HUES48 (cell line): ENCODE data around the gene OSCP1.

Experiments used
- H3K27ac ChIP-seq: one replicate; pipeline ENCODE4 v1.7.0; 2013; ENCODE audit warnings: low read depth, low read length, inconsistent platforms
- H3K27me3 ChIP-seq: 2 replicates; pipeline ENCODE4 v1.6.1; 2013; ENCODE audit warnings: mild to moderate bottlenecking, low read length; ENCODE audit not compliant: control insufficient read depth, insufficient read depth
- H3K36me3 ChIP-seq: 2 replicates; pipeline ENCODE4 v1.6.1; 2013; ENCODE audit warnings: low read length; ENCODE audit not compliant: control insufficient read depth, insufficient read depth
- H3K4me1 ChIP-seq: 2 replicates; pipeline ENCODE4 v1.6.1; 2013; ENCODE audit warnings: mild to moderate bottlenecking, low read length; ENCODE audit not compliant: control insufficient read depth, insufficient read depth
- H3K4me3 ChIP-seq: 2 replicates; pipeline ENCODE4 v1.5.1; 2013; ENCODE audit warnings: mild to moderate bottlenecking, low read depth, low read length
- H3K9ac ChIP-seq: 2 replicates; pipeline ENCODE4 v1.6.1; 2013; ENCODE audit warnings: mild to moderate bottlenecking, low read depth, low read length, moderate library complexity
- H3K9me3 ChIP-seq: 2 replicates; pipeline ENCODE4 v1.6.1; 2013; ENCODE audit warnings: low read length; ENCODE audit not compliant: control insufficient read depth, insufficient read depth

The OSCP1 gene

DNA sequence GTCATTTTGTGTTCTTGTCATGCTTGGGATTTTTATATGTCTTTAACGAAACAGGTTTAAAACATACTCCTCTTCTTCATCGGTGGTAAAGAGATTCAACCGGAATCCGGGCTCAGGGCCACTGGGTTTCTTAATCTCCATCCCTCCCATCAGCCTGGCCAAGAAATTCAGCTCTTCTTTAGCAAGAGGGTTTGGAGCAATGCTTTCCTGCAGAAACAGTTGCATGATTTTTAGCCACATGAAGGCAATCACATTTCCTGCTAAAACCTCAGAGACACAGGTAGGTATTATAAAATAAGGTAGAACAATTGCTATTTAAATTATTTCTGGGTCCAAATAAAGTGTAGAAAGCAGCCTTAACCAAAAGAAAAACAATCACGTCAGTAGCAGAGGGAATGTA is 29.8 kb downstream of the OSCP1 start:
- H3K9ac ChIP-seq: no peak overlapping the region
- no peaks in the 10 kb centered on the region for H3K36me3 ChIP-seq
- no peak overlapping the region for H3K4me3 ChIP-seq
- no peak overlapping the region for H3K27ac ChIP-seq
- no peaks in the 10 kb centered on the region for H3K4me1 ChIP-seq
- no peaks in the 10 kb centered on the region for H3K27me3 ChIP-seq
- no peaks in the 10 kb centered on the region for H3K9me3 ChIP-seq

DNA sequence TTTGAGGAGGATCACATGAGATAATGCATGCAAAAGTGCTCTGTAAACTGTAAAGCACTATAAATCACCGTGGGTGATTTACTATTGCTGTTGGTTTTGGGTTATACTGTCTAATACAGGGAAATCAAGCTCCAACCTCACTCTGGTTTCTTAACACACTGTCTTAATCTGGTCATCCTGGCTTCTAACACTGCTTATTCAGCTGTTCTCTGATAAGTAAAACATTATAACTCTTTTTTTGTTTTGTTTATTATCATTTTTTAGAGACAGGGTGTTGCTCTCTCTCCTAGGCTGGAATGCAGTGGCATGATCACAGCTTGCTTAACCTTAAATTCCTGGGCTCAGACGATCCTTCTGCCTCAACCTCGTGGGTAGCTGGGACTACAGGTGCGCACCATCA is 30.7 kb downstream of the OSCP1 start:
- no peak overlapping the region for H3K27ac ChIP-seq
- no peak overlapping the region for H3K9ac ChIP-seq
- H3K27me3 ChIP-seq: no peaks in the 10 kb centered on the region
- H3K36me3 ChIP-seq: no peaks in the 10 kb centered on the region
- H3K9me3 ChIP-seq: no peaks in the 10 kb centered on the region
- no peak overlapping the region for H3K4me3 ChIP-seq
- no peaks in the 10 kb centered on the region for H3K4me1 ChIP-seq

GRCh38 chr1:36419140-36419539 is 31.1 kb downstream of the OSCP1 start:
- no peak overlapping the region for H3K27ac ChIP-seq
- no peak overlapping the region for H3K9ac ChIP-seq
- no peaks in the 10 kb centered on the region for H3K9me3 ChIP-seq

GRCh38 chr1:36417931-36418330 is 32.3 kb downstream of the OSCP1 start:
- no peak overlapping the region for H3K27ac ChIP-seq
- no peak overlapping the region for H3K9ac ChIP-seq
- H3K27me3 ChIP-seq: no peaks in the 10 kb centered on the region
- no peaks in the 10 kb centered on the region for H3K4me1 ChIP-seq
- H3K4me3 ChIP-seq: no peak overlapping the region
- H3K36me3 ChIP-seq: no peaks in the 10 kb centered on the region
- no peaks in the 10 kb centered on the region for H3K9me3 ChIP-seq

More at GRCh38 chr1:36419140-36419539, 31.1 kb downstream of the OSCP1 start:
- Histone ChIP-seq H3K36me3 (no peaks in the 10 kb centered on the region), H3K27me3 (no peaks in the 10 kb centered on the region), H3K4me1 (no peaks in the 10 kb centered on the region), H3K4me3 (no peak overlapping the region)

DNA sequence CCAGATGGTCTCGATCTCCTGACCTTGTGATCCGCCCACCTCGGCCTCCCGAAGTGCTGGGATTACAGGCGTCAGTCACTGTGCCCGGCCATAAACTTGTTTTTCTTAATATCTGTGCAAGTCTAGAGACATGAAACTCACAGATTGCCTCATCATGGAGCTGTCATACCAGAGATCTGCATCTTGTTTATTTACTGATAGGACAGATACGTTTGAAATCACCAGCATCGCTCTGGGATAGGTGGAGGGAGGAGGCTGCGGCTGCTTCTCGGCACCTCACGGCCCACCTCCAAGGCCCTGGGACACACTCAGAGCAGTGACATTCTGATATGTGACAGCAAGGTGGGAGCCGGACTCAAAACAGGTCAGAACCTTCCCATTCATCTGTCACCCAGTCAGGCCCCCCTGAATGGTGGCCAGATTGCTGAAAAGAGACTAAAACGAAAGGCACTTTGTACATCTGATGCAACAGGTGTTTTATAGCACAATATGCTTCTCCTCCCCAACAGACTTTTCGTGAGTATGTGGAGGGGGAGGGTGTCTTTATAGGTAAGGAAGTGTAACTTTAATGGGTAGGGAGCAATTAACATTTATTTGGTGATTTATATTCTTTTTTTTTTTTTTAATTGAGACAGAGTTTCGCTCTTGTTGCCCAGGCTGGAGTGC is 34.5 kb downstream of the OSCP1 start:
- H3K27me3 ChIP-seq: no peaks in the 10 kb centered on the region
- H3K4me1 ChIP-seq: peaks cover 3% of the 10 kb centered on the region; the same call in 1 of the 2 replicates
- H3K9ac ChIP-seq: no peak overlapping the region
- H3K4me3 ChIP-seq: no peak overlapping the region
- H3K27ac ChIP-seq: no peak overlapping the region
- H3K36me3 ChIP-seq: no peaks in the 10 kb centered on the region
- H3K9me3 ChIP-seq: no peaks in the 10 kb centered on the region

GRCh38 chr1:36414384-36414783 is 35.9 kb downstream of the OSCP1 start:
- Histone ChIP-seq H3K4me1 (peaks cover 3% of the 10 kb centered on the region; the same call in 1 of the 2 replicates), H3K36me3 (no peaks in the 10 kb centered on the region), H3K9ac (no peak overlapping the region), H3K27me3 (no peaks in the 10 kb centered on the region), H3K4me3 (no peak overlapping the region), H3K27ac (no peak overlapping the region), H3K9me3 (no peaks in the 10 kb centered on the region)

- Histone ChIP-seq H3K4me3 (no peak overlapping the region), H3K36me3 (no peaks in the 10 kb centered on the region), H3K4me1 (peaks cover 3% of the 10 kb centered on the region; the same call in 1 of the 2 replicates), H3K9me3 (no peaks in the 10 kb centered on the region), H3K27ac (no peak overlapping the region), H3K27me3 (no peaks in the 10 kb centered on the region), H3K9ac (no peak overlapping the region)
These were observed 38.3 kb downstream of the OSCP1 start for GRCh38 chr1:36411674-36412648.

GRCh38 chr1:36408479-36408878 is 41.8 kb downstream of the OSCP1 start:
- Histone ChIP-seq H3K27ac (no peak overlapping the region), H3K9me3 (no peaks in the 10 kb centered on the region), H3K9ac (no peak overlapping the region), H3K36me3 (no peaks in the 10 kb centered on the region), H3K4me3 (no peak overlapping the region), H3K4me1 (peaks cover 3% of the 10 kb centered on the region; the same call in 1 of the 2 replicates), H3K27me3 (no peaks in the 10 kb centered on the region)

DNA sequence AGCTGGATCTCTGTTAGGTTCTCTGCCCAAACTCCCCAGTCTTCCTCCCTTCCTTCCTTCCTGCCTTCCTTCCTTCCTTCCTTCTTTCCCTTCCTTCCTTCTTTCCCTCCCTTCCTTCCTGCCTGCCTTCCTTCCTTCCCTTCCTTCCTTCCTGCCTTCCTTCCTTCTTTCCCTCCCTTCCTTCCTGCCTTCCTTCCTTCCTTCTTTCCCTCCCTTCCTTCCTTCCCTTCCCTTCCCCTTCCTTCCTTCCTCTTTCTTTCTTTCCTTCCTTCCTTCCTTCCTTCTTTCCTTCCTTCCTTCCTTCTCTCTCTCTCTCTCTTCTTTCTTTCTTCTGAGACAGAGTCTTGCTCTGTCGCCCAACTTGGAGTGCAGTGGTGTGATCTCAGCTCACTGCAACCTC is 43.8 kb downstream of the OSCP1 start:
- H3K4me1 ChIP-seq: no peaks in the 10 kb centered on the region
- H3K27me3 ChIP-seq: no peaks in the 10 kb centered on the region
- no peak overlapping the region for H3K9ac ChIP-seq
- H3K4me3 ChIP-seq: no peak overlapping the region
- H3K36me3 ChIP-seq: no peaks in the 10 kb centered on the region
- no peaks in the 10 kb centered on the region for H3K9me3 ChIP-seq
- no peak overlapping the region for H3K27ac ChIP-seq

DNA sequence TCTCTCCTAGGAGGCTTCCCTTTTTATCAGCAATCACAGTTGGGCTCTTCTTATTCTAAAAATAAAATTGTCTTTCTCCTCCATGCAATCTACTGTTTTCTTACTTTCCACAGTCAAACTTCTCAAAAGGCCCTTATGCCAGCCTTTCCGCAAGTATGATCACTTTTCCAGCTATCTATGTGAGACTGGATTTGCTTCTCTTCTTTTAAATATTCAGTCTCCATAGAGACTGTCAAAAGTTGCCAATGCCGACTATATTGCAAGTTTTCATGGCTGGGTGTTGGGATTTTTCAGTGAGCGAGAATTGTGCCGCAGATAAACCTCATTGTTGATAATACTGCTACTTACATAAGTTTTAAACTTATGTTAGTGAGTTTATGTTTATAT is 47.8 kb downstream of the OSCP1 start:
- no peaks in the 10 kb centered on the region for H3K36me3 ChIP-seq
- H3K9ac ChIP-seq: no peak overlapping the region
- no peaks in the 10 kb centered on the region for H3K9me3 ChIP-seq
- H3K27me3 ChIP-seq: no peaks in the 10 kb centered on the region
- H3K4me1 ChIP-seq: peaks cover 4% of the 10 kb centered on the region; the same call in 1 of the 2 replicates
- H3K4me3 ChIP-seq: no peak overlapping the region
- H3K27ac ChIP-seq: no peak overlapping the region
